Measurements from ENCODE around the gene TEX14.
A peak's percentile ranks its signal among the peaks of the same experiment; 100 is the strongest.
"Not testable (repeated sequence)": the region's sequence is repeated elsewhere in the genome, so short reads cannot be mapped to it uniquely, and the experiment has no call there.

The TEX14 gene

GRCh38 chr17:58564243-58564642 lies 127.6 kb downstream of the TEX14 start:
- no peak for DNase-seq (ENCODE audit: low read depth, low spot score)

- DNase-seq (ENCODE audit: low read depth, low spot score) = no peak
Measured at GRCh38 chr17:58560511-58560910, 131.3 kb downstream of the TEX14 start.

GRCh38 chr17:58557981-58558380 lies 133.9 kb downstream of the TEX14 start:
- no peak for DNase-seq (ENCODE audit: low read depth, low spot score)

- DNase-seq (ENCODE audit: low read depth, low spot score) = no peak
Measured at GRCh38 chr17:58556833-58557250, 135.0 kb downstream of the TEX14 start.

GRCh38 chr17:58555109-58555508 lies 136.7 kb downstream of the TEX14 start:
- DNase-seq (ENCODE audit: low read depth, low spot score) = not testable (repeated sequence)

- DNase-seq (ENCODE audit: low read depth, low spot score) = peak; percentile 22
Measured at GRCh38 chr17:58541249-58541648, 150.6 kb downstream of the TEX14 start.

GRCh38 chr17:58539698-58540097 lies 152.1 kb downstream of the TEX14 start:
- DNase-seq (ENCODE audit: low read depth, low spot score) = no peak

GRCh38 chr17:58538811-58539409 lies 152.9 kb downstream of the TEX14 start:
- no peak for DNase-seq (ENCODE audit: low read depth, low spot score)

GRCh38 chr17:58537266-58537665 lies 154.6 kb downstream of the TEX14 start:
- no peak for DNase-seq (ENCODE audit: low read depth, low spot score)

GRCh38 chr17:58536542-58536941 lies 155.3 kb downstream of the TEX14 start:
- DNase-seq (ENCODE audit: low read depth, low spot score) = no peak

GRCh38 chr17:58535431-58535830 lies 156.4 kb downstream of the TEX14 start:
- no peak for DNase-seq (ENCODE audit: low read depth, low spot score)

GRCh38 chr17:58534901-58535421 lies 156.9 kb downstream of the TEX14 start:
- DNase-seq (ENCODE audit: low read depth, low spot score) = no peak

GRCh38 chr17:58534331-58534730 lies 157.5 kb downstream of the TEX14 start:
- DNase-seq (ENCODE audit: low read depth, low spot score) = no peak

- DNase-seq (ENCODE audit: low read depth, low spot score) = no peak
Measured at GRCh38 chr17:58533616-58534188, 158.1 kb downstream of the TEX14 start.

- DNase-seq (ENCODE audit: low read depth, low spot score) = no peak
Measured at GRCh38 chr17:58532555-58532951, 159.3 kb downstream of the TEX14 start.

GRCh38 chr17:58531661-58532554 lies 159.9 kb downstream of the TEX14 start:
- DNase-seq (ENCODE audit: low read depth, low spot score) = peak; percentile 65

- DNase-seq (ENCODE audit: low read depth, low spot score) = no peak
Measured at GRCh38 chr17:58531122-58531521, 160.7 kb downstream of the TEX14 start.

GRCh38 chr17:58530655-58531054 lies 161.2 kb downstream of the TEX14 start:
- no peak for DNase-seq (ENCODE audit: low read depth, low spot score)

GRCh38 chr17:58529275-58529674 lies 162.6 kb downstream of the TEX14 start:
- peak; percentile 37 for DNase-seq (ENCODE audit: low read depth, low spot score)

- no peak for DNase-seq (ENCODE audit: low read depth, low spot score)
Measured at GRCh38 chr17:58528443-58528842, 163.4 kb downstream of the TEX14 start.

- no peak for DNase-seq (ENCODE audit: low read depth, low spot score)
Measured at GRCh38 chr17:58527949-58528348, 163.9 kb downstream of the TEX14 start.

GRCh38 chr17:58527306-58527705 lies 164.5 kb downstream of the TEX14 start:
- no peak for DNase-seq (ENCODE audit: low read depth, low spot score)
